CD4-positive, alpha-beta T cell (primary cell): ENCODE data around the gene PTBP2. TPM values are rescaled to one million over a fixed set of nuclear protein-coding genes. Genes with fewer than 3 reads are reported as not detected.

Source experiments
- ATAC-seq: fragments of 200-7000 bp; cut with Tn5 transposase; one replicate; pipeline ENCODE4 v1.10.0; 2022; ENCODE audit warnings: mild to moderate bottlenecking; ENCODE audit not compliant: poor library complexity
- CTCF ChIA-PET: fragments of 350-600 bp; sonication (Branson Sonifier 250); formaldehyde crosslinking; loops from one replicate; lab custom pipeline; 2021; ENCODE audit warnings: antibody characterized with exemption, inconsistent platforms; lab: Charles Lee
- POLR2A ChIA-PET: fragments of 350-600 bp; sonication (Branson Sonifier 250); formaldehyde crosslinking; loops from one replicate; lab custom pipeline; 2021; ENCODE audit warnings: antibody characterized with exemption, inconsistent platforms; lab: Charles Lee
- DNase-seq, 14 experiments: peaks; one replicate each; pipeline ENCODE4 v3.0.0-alpha.2; 2013 to 2020; ENCODE audit warnings: mixed read lengths in 2 of 14
- H3K27ac ChIP-seq, 2 donors: one replicate each; pipeline versions ENCODE4 v1.5.1 to v1.7.0; 2013; ENCODE audit warnings: low read length in 2 of 2, low read depth in 1 of 2, mild to moderate bottlenecking in 1 of 2
- H3K27me3 ChIP-seq, 2 experiments: 1 replicate in 1 of 2; 2 replicates in 1 of 2; pipeline versions ENCODE4 v1.6.1 to v1.7.0; 2013; ENCODE audit warnings: low read length in 2 of 2, control low read depth in 1 of 2, mild to moderate bottlenecking in 1 of 2, moderate library complexity in 1 of 2; ENCODE audit not compliant: insufficient read depth in 2 of 2, control insufficient read depth in 1 of 2
- H3K36me3 ChIP-seq: one replicate; pipeline ENCODE4 v1.6.1; 2013; ENCODE audit warnings: low read length, control low read depth; ENCODE audit not compliant: insufficient read depth
- H3K4me1 ChIP-seq: one replicate; pipeline ENCODE4 v1.6.1; 2013; ENCODE audit warnings: low read length, control low read depth; ENCODE audit not compliant: insufficient read depth
- H3K4me3 ChIP-seq: one replicate; pipeline ENCODE4 v1.5.1; 2013; ENCODE audit warnings: mild to moderate bottlenecking, low read length, moderate library complexity
- H3K9me3 ChIP-seq, 2 experiments: 1 replicate in 1 of 2; 2 replicates in 1 of 2; pipeline versions ENCODE4 v1.6.1 to v1.7.0; 2013; ENCODE audit warnings: low read length in 2 of 2, mild to moderate bottlenecking in 2 of 2, control low read depth in 1 of 2, moderate library complexity in 1 of 2; ENCODE audit not compliant: control insufficient read depth in 1 of 2, insufficient read depth in 1 of 2
- H3K27ac Mint-ChIP-seq: one replicate; pipeline ENCODE4 v1.8.0; 2020; ENCODE audit warnings: mixed read lengths
- H3K27me3 Mint-ChIP-seq: one replicate; pipeline ENCODE4 v1.8.0; 2021; ENCODE audit warnings: mixed read lengths
- H3K36me3 Mint-ChIP-seq: one replicate; pipeline ENCODE4 v1.8.0; 2021; ENCODE audit warnings: low read depth, mixed read lengths
- H3K4me1 Mint-ChIP-seq: one replicate; pipeline ENCODE4 v1.8.0; 2021; ENCODE audit warnings: low read depth, mixed read lengths
- H3K4me3 Mint-ChIP-seq: one replicate; pipeline ENCODE4 v1.8.0; 2020; ENCODE audit warnings: mild to moderate bottlenecking, mixed read lengths
- H3K9me3 Mint-ChIP-seq: one replicate; pipeline ENCODE4 v1.8.0; 2020; ENCODE audit warnings: mixed read lengths
- intact Hi-C, 2 experiments: fragments of 100-400 bp; cut with DNase I in 1 of 2; cut with micrococcal nuclease in 1 of 2; formaldehyde crosslinking; loops; one replicate each; pipeline versions ENCODE4 v1.15.1 to v1.9.0; 2023 to 2025; cut with DNase I, micrococcal nuclease
- total RNA-seq, 174 experiments: library from RNA in 2 of 174; stranded (reverse) in 2 of 174; gene quantifications; one replicate each; pipeline ENCODE4 v1.2.3 and lab custom pipeline; 2021 to 2026
- TF ChIP-seq, protein P1 (sequence below): fragments of 200-600 bp; IDR thresholded peaks from one replicate; pipeline ENCODE4 v1.8.0; 2022; ENCODE audit warnings: antibody characterized with exemption, mild to moderate bottlenecking

The PTBP2 gene
- total RNA-seq, 2 experiments from 2014 or later, result 32.6 to 34.3 TPM

DNA sequence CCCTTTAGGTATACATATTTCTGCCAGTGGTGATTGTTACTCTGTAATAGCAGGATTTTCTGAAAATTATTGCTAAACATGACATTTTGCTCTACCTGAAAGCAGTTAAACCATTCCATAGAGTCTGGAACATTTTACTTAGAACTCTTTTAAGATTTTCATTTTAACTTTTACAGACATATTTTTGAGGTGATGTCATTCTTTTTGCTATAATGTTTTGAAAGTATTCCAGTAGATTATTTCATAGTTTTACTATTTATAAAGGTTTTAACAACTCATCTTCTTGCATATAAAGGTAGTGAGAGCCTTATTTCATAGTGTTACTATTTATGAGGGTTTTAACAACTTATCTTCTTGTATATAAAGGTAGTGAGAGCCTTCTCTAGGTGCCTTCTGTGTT lies 42.9 kb downstream of the PTBP2 start:
- CTCF ChIA-PET, result no interaction called here
- peaks cover 1% of the 10 kb centered on the region for H3K36me3 ChIP-seq
- Mint-ChIP-seq H3K27me3 (no peaks in the 10 kb centered on the region), H3K27ac (no peak overlapping the region), H3K9me3 (peaks cover 3% of the 10 kb centered on the region), H3K4me3 (no peak overlapping the region), H3K4me1 (peaks cover 28% of the 10 kb centered on the region), H3K36me3 (peaks cover 63% of the 10 kb centered on the region)
- POLR2A ChIA-PET, result no interaction called here
- TF ChIP-seq, protein P1, sequence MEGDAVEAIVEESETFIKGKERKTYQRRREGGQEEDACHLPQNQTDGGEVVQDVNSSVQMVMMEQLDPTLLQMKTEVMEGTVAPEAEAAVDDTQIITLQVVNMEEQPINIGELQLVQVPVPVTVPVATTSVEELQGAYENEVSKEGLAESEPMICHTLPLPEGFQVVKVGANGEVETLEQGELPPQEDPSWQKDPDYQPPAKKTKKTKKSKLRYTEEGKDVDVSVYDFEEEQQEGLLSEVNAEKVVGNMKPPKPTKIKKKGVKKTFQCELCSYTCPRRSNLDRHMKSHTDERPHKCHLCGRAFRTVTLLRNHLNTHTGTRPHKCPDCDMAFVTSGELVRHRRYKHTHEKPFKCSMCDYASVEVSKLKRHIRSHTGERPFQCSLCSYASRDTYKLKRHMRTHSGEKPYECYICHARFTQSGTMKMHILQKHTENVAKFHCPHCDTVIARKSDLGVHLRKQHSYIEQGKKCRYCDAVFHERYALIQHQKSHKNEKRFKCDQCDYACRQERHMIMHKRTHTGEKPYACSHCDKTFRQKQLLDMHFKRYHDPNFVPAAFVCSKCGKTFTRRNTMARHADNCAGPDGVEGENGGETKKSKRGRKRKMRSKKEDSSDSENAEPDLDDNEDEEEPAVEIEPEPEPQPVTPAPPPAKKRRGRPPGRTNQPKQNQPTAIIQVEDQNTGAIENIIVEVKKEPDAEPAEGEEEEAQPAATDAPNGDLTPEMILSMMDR, result no peak
- H3K27me3 ChIP-seq, result no peaks in the 10 kb centered on the region
- intact Hi-C loops, result no loop called here
- DNase-seq, result no peak
- no peak overlapping the region for H3K27ac ChIP-seq
- H3K4me3 ChIP-seq, result no peak overlapping the region
- ATAC-seq, result no peak
- no peaks in the 10 kb centered on the region for H3K4me1 ChIP-seq
- H3K9me3 ChIP-seq, result peaks cover 0 to 9% of the 10 kb centered on the region in 2 experiments

DNA sequence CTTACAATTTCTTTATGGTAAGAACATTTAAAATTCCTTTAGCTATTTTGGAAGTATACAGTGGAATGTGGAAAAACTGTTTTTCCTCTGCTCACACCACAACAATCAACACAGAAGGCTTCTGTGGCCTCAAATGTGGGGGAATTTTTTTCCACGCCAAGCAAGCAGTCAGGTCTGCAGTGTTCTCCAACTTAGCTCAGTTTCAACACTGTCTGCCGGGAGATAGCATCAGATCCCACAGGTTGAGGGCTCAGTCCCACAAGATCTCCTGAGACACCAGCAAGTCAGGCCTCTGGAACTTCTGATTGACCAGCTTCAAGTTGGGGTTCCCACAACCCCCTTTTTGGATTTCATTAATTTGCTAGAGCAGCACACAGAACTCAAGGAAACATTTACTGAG lies 50.3 kb downstream of the PTBP2 start:
- Histone ChIP-seq H3K4me3 (no peak overlapping the region), H3K9me3 (no peaks in the 10 kb centered on the region), H3K27ac (no peak overlapping the region), H3K27me3 (no peaks in the 10 kb centered on the region), H3K36me3 (peaks cover 17% of the 10 kb centered on the region), H3K4me1 (no peaks in the 10 kb centered on the region)
- H3K4me1 Mint-ChIP-seq, result peaks cover 9% of the 10 kb centered on the region
- CTCF ChIA-PET, result no interaction called here
- no peaks in the 10 kb centered on the region for H3K9me3 Mint-ChIP-seq
- no peaks in the 10 kb centered on the region for H3K27me3 Mint-ChIP-seq
- TF ChIP-seq, protein P1, result no peak
- POLR2A ChIA-PET, result interaction anchor here (0.6 kb wide), 1 partner anchor 22 kb away, joined by 3 read pairs; no protein-coding TSS in a partner anchor
- ATAC-seq (no peak), DNase-seq (no peak)
- intact Hi-C loops, result loop anchor here in 1 of 2 experiments (10.0 kb wide), 1 partner anchor 47 kb away; the partner anchor contains the start of gene PTBP2
- H3K27ac Mint-ChIP-seq, result no peak overlapping the region
- H3K36me3 Mint-ChIP-seq, result peaks cover 78% of the 10 kb centered on the region
- no peak overlapping the region for H3K4me3 Mint-ChIP-seq

GRCh38 chr1:96772349-96772748 lies 50.8 kb downstream of the PTBP2 start:
- H3K4me3 ChIP-seq, result no peak overlapping the region
- intact Hi-C loops, result loop anchor here in 1 of 2 experiments (10.0 kb wide), 1 partner anchor 48 kb away; the partner anchor contains the start of gene PTBP2
- no peaks in the 10 kb centered on the region for H3K27me3 Mint-ChIP-seq
- ChIA-PET CTCF (no interaction called here), POLR2A (no interaction called here)
- H3K36me3 ChIP-seq, result peaks cover 20% of the 10 kb centered on the region
- H3K4me1 ChIP-seq, result no peaks in the 10 kb centered on the region
- ATAC-seq (no peak), DNase-seq (no peak)
- no peak overlapping the region for H3K27ac ChIP-seq
- TF ChIP-seq, protein P1, result no peak
- H3K4me3 Mint-ChIP-seq, result no peak overlapping the region
- no peaks in the 10 kb centered on the region for H3K27me3 ChIP-seq
- H3K4me1 Mint-ChIP-seq, result peaks cover 8% of the 10 kb centered on the region
- no peaks in the 10 kb centered on the region for H3K9me3 ChIP-seq
- H3K9me3 Mint-ChIP-seq, result no peaks in the 10 kb centered on the region
- H3K27ac Mint-ChIP-seq, result no peak overlapping the region
- H3K36me3 Mint-ChIP-seq, result peaks cover 82% of the 10 kb centered on the region
